GM11168 (cell line): ENCODE measurements around the gene FCN1.

Experiments used
- in situ Hi-C: fragments of 300-500 bp; cut with MboI; formaldehyde crosslinking; loops from one replicate; pipeline ENCODE4 v1.12.0; 2022; ENCODE audit warnings: low sequenced_read_pairs; ENCODE audit not compliant: unreplicated experiment

FCN1 gene

DNA sequence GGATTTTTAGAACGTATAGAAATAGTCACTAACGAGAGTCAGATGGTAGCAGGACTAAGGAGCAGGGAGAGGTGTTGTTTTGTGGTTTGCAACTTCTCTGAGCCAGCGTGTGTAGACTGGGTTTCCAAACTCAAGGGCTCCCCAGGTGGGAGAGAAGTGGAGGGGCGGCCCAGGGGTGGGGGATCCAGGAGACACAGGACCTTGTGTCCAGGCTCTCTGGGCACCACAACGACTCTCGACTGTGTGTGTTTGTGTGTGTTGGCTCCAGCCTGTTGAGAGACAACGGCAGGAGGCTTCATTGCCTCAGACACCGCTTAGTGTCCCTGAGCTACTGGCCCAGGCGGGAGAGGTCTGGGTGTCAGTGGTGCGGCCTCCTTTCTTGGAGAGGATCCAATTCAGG, 934 bp upstream of the FCN1 start:
- in situ Hi-C loops = no loop called here

DNA sequence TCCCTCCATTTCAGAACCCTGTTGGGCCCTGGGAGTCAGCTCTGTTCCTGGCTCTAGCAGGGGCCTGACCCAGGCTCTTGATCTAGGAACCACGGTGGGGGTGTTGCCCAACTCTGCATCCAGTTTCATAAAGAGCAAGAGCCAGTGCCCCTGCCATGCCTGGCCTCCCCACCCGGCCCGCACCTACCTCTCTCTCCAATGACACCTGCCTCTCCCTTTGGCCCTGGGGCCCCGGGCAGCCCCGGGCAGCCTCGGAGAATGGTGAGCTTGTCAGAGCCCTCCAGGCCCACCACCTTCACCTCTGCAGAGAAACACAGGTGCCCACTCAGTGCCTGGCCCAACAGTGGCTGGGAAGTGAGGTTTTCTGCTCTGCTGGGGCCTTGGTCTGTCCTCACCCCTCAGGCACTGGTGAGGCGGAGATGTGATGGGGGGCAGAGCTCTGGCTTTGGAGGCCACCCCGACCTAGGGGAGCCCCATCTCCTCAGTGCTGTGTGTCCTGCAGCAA, 1.5 kb downstream of the FCN1 start:
- in situ Hi-C loops = no loop called here

DNA sequence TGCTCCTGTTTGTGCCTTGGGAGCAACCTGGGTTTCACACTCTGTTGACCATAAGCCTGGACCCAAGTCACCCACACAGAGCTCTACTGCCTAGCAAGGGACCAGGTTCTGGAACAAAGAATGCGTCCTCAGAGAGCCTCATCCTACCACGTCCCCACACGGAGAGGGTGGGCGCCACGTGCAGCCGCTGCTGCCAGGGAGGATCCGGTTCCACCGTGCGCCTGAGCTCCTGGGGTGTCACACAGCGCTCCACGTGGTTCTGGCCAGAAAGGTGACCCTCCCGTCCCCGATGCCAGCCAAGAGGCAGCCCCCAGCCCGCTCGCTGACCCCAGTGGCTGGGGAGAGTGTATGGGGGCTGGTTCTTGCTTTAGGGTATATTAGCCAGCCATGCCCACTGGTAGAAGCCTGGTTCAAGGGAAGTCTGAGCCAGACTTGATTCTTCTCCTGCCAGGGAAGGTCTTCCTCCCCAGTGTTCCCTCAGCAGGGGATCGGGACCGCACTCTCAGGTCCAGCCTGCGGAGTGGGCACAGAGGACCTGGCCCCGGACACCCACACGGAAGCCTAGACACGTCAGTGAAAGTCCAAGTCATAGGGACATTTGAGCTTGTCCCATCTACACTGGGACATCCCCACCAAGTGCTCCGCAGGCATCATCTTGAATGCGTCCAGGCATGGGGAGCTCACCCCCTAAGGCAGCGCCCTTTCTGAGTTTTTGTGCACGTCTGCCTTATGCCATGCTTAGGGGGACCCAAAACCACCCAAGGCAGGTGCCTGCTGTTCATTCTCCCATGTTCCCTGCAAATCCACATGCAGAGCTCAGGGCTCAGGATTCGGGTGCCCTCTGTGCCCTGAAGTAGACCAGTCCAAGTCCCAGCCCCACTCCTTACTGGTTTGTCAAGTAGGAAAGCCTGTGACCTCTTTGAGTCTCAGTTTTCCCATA, 2.4 kb downstream of the FCN1 start:
- in situ Hi-C loops = no loop called here

DNA sequence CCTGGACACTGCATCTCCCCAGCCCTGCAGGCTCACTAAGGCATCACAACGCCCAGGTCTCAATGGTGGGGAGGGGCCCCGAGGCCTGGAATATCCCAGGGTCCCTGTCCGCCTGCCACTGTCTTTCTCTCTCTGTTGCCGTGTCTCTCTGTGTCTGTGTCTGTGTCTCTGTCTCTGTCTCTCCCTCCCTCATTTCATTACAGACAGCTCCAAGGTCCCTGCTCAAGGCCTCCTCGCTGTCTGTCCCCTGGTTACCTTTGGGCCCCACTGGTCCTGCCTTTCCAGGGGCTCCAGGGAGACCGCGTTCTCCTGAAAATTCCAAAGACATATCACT, 3.2 kb downstream of the FCN1 start:
- in situ Hi-C loops = no loop called here

DNA sequence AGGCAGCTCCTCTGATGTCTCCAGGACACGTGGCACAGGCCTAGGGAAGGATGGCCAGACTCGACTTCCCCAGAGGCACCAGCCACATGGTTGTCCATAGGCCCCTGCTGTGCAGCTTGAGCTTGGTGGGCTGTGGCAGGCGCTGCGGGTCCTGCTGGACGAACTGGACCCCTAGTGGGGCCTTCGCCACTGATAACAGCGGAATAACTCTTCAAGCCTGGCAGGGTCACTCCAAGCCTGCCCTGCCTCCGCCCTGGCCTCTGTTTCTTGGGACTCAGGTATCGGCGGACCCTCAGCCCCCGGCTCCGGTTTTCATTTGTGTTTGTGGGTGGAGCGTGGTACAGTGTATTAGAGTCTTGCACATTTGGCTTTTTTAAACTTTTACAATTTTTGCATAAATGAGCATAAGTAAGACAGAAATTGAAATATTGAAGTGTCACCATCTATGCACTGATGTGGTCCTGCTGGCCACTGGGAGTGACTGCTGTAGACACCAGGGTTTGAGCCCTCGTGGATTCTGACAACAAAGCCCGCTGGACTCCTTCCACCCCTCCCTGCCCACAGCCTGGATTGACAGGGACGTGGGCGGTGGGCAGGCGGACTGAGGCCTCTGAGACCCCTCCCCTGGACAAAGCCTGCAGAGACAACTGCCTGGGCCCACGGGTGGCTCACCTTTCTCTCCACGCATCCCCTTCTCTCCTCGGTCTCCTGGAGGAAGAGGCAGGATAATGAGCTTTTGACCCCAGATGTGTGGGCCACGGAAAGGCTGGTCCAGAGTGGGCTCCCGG, 3.8 kb downstream of the FCN1 start:
- in situ Hi-C loops = no loop called here

DNA sequence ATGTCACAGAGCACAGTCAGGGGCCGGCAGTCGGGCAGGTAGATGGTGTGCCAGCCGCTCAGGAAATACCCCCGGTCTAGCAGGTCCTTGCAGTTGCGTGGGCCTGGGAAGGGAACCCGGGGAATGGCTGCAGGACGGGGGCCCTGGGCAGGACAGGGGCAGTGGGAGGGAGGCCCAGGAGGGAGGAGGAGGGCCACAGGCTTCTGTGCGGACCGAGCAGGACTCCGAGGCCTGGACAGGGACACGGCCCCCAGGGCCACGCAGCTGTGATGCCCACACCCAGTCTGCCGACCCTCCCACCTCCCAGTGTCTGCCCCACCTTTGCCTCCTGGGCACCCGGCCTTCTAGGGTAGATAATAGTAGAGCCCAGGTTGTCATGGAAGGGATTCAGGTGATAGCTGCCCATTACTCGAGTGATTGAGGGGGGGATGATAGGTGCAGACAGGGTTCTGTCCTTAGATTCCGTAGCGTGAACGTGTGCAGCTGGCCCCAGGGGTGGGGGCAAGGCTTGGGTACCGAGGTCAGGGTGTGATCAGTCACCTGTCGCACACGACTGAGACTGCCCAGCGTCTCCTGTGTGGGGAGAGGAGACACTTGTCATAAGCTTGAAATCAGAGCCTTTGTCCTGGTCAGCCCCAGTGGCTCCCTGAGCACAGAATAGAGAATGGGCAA, 4.5 kb downstream of the FCN1 start:
- in situ Hi-C loops = no loop called here

DNA sequence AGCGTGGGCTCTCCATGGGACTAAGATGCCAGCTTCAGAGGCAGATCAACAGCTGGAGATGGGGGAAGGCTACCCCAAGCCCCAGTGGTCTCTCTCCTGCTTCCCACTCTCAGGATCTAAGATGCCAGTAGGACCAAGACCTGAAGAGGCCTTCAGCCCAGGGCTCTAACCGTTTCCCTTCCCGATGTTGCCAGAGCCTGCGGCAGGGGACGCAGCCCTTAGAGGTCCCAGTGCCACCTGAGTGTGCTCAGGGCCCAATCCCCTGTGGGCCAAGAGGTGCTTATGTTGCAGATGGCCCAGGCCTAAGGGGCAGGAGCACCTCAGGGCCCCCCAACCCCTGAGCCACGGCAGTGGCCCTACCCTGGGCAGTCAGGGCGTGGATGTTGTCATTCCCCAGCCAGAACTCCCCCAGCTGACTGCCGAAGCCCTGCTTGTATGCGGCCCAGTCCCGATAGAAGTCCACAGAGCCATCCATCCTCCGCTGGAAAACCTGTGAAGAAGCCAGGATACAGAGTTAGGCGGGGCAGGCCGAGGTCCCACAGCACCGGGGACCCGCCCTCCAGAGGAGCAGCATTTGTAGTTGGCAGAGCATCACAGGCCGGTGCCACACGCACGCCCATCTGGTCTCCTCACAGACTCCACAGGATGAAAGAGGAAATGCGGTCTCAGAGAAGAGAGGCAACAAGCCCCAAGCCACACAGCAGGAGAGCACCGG, 5.4 kb downstream of the FCN1 start:
- in situ Hi-C loops = no loop called here

DNA sequence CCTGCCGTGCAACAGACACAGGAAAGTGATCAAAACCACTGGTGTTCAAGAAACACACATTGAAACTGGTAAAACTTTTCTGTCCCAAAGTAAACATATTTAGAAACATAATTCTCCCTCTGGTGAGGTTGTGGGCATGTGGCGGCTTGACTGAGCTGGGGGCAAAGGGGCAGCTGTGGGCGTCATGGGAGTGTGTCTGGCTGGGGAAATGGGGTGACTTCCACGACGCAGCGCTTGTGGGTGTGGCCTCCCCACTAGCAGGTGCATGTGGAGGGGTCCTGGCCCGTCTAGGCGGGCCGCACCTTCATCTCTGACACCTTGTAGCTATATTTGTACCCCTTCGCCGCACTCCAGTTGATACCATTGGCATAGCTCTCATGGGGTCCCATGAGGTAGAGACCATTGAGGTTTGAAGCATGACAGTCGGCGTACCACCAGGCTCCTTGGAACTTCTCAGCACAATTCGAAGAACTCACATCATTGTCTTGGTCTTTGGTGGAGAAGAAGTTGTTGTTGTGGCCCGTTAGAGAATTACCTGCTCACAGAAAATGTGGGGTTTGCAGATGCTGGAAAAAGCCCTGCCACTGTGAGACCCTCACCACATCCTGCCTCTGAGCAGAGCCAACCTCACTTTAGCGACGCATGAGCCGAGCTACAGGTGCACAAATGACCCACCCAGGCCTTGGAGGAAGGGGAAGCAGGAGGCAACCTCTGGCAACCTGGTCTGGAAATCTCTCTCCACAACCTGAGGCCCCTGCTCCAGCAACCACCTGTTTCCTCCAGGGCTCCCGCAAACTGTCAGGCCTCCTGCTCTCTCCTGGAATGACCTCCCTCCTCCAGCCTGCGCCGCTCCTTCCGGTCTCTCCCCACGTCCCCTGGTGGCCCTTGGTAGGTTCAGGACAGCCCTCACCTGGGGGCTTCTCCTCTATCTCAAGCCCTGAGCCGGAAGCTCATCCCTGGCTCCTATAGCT, 7.9 kb downstream of the FCN1 start:
- in situ Hi-C loops = no loop called here

DNA sequence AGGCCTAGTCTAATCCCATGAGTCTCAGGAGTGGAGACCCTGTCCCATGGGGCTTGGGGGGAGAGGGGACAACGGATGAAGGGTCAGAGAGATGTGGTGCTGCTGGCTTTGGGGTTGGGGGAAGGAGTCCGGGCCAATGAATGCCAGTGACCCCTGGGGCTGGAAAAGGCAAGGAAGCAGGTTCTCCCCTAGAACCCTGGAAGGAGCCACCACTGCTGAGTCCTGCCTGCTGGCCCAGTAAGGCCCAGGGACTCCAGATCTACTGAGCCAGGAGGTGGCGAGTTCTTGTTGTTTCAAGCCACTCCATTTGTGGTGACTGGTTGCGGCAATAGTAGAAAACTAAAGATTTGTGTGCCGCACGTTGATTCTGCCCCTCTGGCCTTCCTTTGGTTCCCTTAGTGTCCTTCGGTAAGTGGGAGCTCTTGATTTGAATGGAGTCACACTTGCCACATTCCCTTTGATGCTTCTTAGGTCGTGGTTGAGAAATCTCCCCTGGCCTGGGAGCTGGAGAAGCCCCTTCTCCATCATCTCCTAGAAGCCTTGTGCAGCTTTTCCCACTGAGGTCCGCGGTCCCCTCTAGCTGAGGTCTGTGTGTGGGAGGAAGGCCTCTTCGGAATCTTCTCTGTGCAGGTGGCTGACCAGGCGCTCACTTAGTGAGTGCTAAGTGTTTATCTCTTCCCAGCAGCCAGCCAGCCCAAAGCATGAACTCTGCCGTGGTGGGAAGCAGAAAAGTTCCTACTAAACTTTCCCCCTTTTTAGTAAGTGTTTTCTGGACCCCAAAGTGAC, 9.0 kb downstream of the FCN1 start:
- in situ Hi-C loops = no loop called here

DNA sequence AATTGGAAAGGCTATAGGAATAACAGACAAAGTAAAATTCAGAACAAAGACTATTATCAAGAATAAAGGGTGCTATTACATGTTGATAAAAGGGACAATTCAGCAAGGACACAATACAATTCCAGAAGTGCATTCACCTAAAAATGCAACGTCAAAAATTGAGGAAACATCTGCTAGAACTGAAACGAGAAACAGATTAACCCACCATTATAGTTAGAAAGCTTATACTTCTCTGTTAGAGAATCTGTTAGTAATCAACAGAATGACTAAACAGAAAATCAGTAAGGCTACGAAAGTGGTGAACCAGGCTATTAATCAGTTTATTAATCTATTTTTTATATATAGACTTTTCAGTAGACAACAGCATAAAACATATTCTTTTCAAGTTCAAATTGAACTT, 14.8 kb downstream of the FCN1 start:
- in situ Hi-C loops = no loop called here

DNA sequence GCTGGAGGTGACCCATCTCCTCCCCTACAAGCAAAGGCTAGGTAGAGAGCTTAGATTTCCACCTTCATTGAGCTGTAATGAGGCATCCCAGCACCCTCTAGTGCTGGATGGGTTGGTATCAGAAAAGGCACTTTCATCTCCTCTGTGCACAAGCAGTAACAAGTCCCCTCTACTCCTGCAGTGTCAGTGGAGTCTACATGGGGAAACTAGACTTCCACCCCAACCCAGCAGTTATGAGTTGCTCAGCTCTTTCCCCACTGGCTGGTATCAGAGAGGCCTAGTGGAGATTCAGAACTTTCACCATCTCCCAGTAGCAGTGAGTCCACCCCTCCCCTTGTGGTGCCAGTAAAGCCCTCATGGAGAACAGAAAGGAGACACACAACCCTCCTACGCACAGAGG, 17.9 kb downstream of the FCN1 start:
- in situ Hi-C loops = no loop called here

DNA sequence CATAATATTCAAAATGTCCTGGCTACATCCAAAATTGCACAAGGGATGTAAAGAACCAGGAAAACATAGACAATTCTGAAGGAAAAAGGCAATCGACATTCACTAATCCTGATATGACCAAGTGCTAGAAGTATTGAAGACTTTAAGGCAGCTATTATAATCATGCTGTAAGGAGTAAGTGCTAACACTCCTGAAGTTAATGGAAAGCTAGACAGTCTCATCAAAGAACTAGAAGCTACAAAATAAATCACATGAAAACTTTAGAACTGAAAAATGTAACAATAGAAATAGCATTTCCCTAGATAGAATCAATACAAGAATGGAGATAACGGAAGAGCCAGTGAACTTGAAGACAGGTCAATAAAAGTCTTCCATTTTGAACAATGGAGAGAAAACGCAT, 18.5 kb downstream of the FCN1 start:
- in situ Hi-C loops = no loop called here

DNA sequence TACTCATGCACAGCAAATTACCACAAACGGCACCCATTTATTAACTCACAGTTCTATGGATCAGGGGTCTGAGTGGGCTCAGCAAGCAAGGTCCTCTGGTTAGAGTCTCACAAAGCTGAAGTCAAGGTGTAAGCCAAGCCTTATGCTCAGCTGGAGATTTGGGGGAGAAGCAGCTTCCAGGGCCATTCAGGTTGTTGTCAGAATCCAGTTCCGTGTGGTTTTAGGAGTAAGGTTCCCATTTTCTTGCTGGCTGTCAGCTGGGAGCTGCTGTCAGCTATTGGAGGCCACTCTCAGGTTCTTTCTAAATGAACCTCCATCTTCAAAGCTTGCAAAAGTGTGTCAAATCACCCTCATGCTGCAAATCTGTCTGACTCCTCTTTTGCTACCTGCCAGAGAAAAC, 19.4 kb downstream of the FCN1 start:
- in situ Hi-C loops = no loop called here

DNA sequence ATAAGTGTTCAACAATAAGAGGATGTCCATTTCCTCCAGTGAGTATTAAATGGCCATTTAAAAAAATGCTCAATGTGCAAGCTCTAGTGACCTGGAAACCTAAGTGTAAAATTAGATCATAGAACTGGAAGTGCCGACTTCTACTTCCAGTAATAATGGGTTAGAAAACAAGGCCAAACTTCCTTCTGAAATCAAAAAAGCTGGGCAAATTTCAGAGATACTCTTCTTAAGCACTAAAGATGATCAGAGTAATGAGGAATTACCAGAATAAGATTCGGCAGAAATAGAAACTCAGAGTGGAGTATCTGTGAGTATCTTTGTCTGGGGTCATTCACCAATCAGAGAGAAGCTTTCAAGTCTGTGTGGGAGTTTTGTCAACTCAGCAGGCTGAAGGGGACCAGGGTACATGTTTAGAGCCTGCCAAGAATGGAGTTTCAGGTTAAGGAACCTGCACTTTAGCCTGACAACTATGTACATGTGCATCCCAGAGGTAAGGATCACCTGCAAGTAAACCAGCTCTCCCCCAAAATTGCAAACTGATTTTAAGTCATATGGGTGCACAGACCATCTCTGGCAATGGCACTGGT, 20.0 kb downstream of the FCN1 start:
- in situ Hi-C loops = no loop called here

DNA sequence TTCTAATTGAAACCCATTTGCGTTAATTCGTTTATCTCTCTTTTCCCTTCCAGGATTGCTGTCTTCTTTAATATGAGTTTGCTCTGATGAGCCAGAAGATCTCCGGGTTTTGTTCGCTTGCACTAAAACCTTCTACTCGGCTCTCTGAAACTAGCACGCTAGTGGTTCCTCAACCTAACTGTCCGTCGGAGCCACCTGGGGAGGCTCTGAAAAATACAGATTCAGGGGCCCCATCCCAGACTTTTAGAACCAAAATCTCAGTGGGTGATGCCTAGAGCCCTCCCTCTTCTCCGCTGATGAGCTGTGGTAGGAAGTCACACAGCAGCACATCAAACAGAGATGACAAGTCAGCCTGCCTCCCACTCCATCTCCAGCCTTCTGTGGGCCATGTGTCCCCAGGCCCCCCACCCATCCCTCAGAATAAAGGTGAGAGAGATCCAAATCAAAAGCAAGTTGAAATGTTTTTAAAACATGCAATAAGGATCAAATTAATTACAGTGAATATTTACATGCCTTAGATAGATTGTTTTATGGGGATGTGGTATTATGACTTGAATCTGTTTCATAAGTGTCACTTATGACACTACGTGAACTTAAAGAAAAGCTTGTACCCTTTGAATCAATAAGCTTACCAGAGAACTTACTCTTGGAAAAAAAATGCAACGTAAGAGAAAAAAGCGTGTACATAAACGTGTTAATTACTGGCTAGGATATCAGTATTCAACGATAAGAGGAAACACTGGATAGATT, 20.7 kb downstream of the FCN1 start:
- in situ Hi-C loops = no loop called here

DNA sequence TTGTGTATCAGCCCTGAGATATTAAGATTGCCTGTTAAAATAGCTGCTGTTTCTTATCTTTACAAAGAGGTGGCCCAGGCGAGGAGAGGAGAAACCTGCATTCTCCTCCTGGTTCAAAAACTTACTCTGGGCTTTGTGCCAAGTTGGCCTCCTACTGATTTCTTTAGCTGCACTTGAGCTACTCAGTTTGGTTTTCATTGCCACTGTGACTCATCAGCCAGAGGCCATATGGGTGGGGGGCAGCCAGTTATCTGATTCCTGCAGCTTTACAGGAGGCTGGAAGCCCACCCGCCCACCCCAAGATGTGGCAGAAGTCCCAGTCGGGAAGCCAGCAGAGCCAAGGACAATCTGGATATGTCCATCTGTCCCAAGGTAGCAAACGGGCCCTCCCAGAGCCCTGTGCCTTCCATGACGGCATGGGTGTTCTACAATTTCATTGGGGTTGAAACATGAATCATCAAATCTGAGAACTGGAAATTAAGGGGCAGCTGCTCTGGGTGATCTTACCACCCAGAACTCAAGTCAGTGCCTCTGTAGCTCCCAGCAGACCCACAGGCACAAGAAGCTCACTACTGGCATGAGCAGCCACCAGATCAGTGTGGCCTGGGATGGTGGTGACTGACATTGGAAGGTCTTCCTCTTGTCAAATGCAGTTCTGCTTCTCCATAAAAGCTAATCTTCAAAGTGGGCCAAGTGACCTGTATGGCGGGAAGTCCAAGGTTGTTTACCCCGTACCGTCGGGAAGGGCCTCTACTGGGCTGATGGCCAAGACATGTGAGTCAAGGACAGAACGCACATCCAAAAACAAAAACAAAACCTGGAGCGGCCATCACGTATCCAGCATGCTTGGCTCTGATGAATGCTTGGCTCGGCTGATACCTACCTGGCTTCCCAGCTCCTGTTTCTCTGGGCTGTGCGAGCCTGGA, 21.5 kb downstream of the FCN1 start:
- in situ Hi-C loops = no loop called here
